OCI-LY3 (cell line): ENCODE measurements around the gene GMPR.

Source experiments
- CTCF ChIP-seq: fragments of 200-600, 300-600 bp; sonication (generic); IDR thresholded peaks from 2 replicates; pipeline ENCODE4 v1.5.1; 2014; ENCODE audit warnings: antibody characterized with exemption, low read length, low read depth
- EZH2phosphoT487 ChIP-seq: fragments of 200-600 bp; shearing (Covaris generic); IDR thresholded peaks from 2 replicates; pipeline ENCODE4 v1.6.1; 2018; ENCODE audit warnings: antibody characterized with exemption, mixed run types, low read depth

GRCh38 chr6:16326971-16327776 is 88.8 kb downstream of the GMPR start:
- TF ChIP-seq CTCF (no peak), EZH2phosphoT487 (no peak)
